HepG2 (cell line): Measurements from ENCODE around the gene PHF5A. TPM values are rescaled to one million over a fixed set of nuclear protein-coding genes. Genes with fewer than 3 reads are reported as not detected.

Experiments used
- EED ChIP-seq: sonication (generic); formaldehyde crosslinking; IDR thresholded peaks from 2 replicates; pipeline ENCODE4 v1.5.0; 2020; ENCODE audit warnings: mild to moderate bottlenecking, missing genetic modification reagents
- FIP1L1 ChIP-seq: fragments of 200-400 bp; formaldehyde crosslinking; IDR thresholded peaks from 2 replicates; pipeline ENCODE4 v1.6.1; 2018; ENCODE audit warnings: low read depth, mild to moderate bottlenecking, low read length, moderate library complexity, borderline replicate concordance; ENCODE audit not compliant: insufficient read depth
- KDM1A ChIP-seq: IDR thresholded peaks from 2 replicates; pipeline ENCODE4 v1.6.1; 2016; ENCODE audit warnings: missing compliant biosample characterization
- MAFK ChIP-seq, 2 experiments: IDR thresholded peaks in 1 of 2; conservative IDR thresholded peaks in 1 of 2; 2 replicates each; pipeline ENCODE4 v1.6.1; 2011; ENCODE audit warnings: improper control_type of control experiment in 2 of 2, low read length in 2 of 2
- polyA plus RNA-seq, 8 experiments: library from polyadenylated mRNA; depleted of rRNA in 3 of 8; stranded (reverse) in 7 of 8; unstranded in 1 of 8; fragments of >200 nt; fragmentation: Illumina TruSeq in 4 of 8; extraction: Trizol in 4 of 8; gene quantifications; 2 replicates each; pipeline versions ENCODE4 v1.2.1 to v1.2.3, GENCODE V29; 2011 to 2016; ENCODE audit warnings: low read depth in 4 of 8, missing spikeins in 1 of 8, mixed read lengths in 1 of 8; ENCODE audit not compliant: insufficient read depth in 1 of 8
- total RNA-seq, 5 experiments: library from RNA; depleted of rRNA; stranded (reverse); fragments of >200 nt; fragmentation: Illumina TruSeq; extraction: Trizol; gene quantifications; 2 replicates each; pipeline ENCODE4 v1.2.3, GENCODE V29; 2016; ENCODE audit warnings: low read depth in 1 of 5
- TF ChIP-seq, protein P1 (sequence below): sonication (generic); formaldehyde crosslinking; IDR thresholded peaks from 2 replicates; pipeline ENCODE4 v1.4.0; 2020; ENCODE audit warnings: missing genetic modification reagents, borderline replicate concordance
- TF ChIP-seq, protein P2 (sequence below): sonication (generic); formaldehyde crosslinking; IDR thresholded peaks from 2 replicates; pipeline ENCODE4 v1.4.0; 2020; ENCODE audit warnings: mild to moderate bottlenecking, missing genetic modification reagents
- TF ChIP-seq, protein P3 (sequence below): IDR thresholded peaks from 2 replicates; pipeline ENCODE4 v1.6.1; 2016; ENCODE audit warnings: low read depth
- TF ChIP-seq, protein P4 (sequence below): sonication (generic); formaldehyde crosslinking; conservative IDR thresholded peaks from 2 replicates; pipeline ENCODE4 v1.5.0; 2020; ENCODE audit warnings: missing genetic modification reagents
- TF ChIP-seq, protein P5 (sequence below): sonication (generic); formaldehyde crosslinking; IDR thresholded peaks from 2 replicates; pipeline ENCODE4 v1.4.0; 2020; ENCODE audit warnings: mild to moderate bottlenecking, missing genetic modification reagents

The PHF5A gene
- total and polyA plus RNA-seq, 2 of the 13 experiments (the other 11 are each of a cell fraction or from before 2014, with no cell fraction given), result 56.6 to 105 TPM

DNA sequence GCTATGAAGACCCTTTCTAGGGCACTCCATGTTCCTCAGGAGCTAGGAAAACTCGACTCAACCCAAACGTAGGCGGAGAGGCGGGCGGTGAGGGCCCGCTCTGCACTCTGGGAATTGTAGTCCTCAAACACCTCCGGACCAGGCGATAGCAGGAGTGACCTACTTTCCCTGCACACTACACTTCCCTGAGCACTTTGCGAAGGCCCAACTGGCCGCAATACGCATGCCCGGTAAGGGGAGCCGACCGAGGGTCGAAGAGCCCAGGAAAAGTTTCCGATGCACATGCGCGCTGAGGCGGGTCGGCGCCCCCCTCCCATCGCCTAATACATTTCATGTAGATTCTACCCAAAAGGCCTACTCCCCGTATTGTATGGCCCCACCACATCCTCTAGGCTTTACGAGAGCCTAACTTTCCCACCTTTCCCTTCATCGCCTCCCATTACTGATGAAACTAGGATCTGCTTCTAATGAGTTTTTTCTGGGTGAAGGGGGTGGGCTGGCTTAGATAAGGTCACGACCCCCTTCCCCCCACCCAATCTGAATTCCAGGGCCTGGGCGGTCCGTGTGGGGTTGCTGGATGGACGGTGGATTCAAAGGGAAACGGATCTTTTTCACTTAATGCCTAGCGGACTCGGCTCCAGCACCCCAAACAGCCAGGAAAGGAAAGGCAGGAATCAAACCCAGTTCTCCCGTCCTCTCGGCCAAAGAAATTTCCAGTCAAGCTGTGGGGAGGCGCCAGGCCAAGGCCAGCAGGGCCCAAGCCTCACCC, 23.9 kb downstream of the PHF5A start (continued):
- TF ChIP-seq EED (CRISPR knock-in tag), result no peak
- TF ChIP-seq, protein P1, sequence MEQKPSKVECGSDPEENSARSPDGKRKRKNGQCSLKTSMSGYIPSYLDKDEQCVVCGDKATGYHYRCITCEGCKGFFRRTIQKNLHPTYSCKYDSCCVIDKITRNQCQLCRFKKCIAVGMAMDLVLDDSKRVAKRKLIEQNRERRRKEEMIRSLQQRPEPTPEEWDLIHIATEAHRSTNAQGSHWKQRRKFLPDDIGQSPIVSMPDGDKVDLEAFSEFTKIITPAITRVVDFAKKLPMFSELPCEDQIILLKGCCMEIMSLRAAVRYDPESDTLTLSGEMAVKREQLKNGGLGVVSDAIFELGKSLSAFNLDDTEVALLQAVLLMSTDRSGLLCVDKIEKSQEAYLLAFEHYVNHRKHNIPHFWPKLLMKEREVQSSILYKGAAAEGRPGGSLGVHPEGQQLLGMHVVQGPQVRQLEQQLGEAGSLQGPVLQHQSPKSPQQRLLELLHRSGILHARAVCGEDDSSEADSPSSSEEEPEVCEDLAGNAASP, result 0 out of 2 replicates have a peak, but pooled peaks have one; percentile 10
- TF ChIP-seq FIP1L1, result no peak
- TF ChIP-seq, protein P2, sequence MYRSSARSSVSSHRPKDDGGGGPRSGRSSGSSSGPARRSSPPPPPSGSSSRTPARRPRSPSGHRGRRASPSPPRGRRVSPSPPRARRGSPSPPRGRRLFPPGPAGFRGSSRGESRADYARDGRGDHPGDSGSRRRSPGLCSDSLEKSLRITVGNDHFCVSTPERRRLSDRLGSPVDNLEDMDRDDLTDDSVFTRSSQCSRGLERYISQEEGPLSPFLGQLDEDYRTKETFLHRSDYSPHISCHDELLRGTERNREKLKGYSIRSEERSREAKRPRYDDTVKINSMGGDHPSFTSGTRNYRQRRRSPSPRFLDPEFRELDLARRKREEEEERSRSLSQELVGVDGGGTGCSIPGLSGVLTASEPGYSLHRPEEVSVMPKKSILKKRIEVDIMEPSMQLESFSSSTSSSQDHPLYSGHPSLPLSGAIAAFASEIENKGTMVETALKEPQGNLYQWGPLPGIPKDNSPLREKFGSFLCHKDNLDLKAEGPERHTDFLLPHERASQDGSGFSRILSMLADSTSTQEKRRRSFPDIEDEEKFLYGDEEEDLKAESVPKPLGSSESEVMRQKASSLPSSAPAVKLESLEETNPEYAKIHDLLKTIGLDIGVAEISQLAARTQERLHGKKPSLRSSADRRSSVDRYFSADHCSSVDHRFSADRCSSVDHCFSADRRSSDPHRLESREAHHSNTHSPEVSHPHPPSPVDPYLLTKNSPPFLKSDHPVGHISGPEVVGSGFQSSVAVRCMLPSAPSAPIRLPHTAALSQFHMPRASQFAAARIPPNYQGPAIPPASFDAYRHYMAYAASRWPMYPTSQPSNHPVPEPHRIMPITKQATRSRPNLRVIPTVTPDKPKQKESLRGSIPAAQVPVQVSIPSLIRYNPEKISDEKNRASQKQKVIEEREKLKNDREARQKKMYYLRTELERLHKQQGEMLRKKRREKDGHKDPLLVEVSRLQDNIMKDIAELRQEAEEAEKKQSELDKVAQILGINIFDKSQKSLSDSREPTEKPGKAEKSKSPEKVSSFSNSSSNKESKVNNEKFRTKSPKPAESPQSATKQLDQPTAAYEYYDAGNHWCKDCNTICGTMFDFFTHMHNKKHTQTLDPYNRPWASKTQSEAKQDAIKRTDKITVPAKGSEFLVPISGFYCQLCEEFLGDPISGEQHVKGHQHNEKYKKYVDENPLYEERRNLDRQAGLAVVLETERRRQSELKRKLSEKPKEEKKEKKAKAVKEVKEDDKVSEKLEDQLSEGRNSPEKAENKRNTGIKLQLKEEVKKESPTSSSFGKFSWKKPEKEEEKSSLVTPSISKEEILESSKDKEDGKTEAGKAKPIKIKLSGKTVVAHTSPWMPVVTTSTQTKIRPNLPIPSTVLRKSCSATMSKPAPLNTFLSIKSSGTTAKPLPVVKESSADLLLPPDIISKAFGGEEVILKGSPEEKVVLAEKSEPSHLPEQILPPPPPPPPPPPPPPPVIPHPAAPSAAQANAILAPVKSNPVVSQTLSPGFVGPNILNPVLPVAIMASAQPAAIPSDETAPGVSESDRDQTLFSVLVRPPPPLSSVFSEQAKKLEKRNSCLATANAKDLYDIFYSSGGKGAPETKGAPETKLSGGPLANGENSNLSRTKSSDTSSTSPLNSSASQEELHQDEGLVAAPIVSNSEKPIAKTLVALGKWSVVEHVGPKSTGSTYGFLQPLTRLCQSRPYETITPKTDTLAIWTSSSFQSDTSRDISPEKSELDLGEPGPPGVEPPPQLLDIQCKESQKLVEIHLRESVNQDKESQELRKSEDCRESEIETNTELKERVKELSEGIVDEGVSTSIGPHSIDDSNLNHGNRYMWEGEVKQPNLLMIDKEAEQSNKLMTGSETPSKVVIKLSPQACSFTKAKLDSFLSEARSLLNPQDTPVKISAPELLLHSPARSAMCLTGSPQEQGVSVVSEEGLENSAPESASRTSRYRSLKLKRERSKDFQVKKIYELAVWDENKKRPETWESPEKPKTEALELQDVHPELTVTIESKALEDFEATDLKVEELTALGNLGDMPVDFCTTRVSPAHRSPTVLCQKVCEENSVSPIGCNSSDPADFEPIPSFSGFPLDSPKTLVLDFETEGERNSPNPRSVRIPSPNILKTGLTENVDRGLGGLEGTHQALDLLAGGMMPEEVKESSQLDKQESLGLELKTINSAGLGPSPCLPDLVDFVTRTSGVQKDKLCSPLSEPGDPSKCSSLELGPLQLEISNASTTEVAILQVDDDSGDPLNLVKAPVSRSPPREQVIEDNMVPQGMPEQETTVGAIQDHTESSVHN, result no peak
- no peak for TF ChIP-seq KDM1A (CRISPR knock-in tag)
- TF ChIP-seq MAFK (conservative IDR thresholded peaks at IDR 0.05 in 1 of 2, IDR thresholded peaks at IDR 0.05 in 1 of 2; ENCODE audit: low read length in 2 of 2), result no peak
- TF ChIP-seq, protein P3, sequence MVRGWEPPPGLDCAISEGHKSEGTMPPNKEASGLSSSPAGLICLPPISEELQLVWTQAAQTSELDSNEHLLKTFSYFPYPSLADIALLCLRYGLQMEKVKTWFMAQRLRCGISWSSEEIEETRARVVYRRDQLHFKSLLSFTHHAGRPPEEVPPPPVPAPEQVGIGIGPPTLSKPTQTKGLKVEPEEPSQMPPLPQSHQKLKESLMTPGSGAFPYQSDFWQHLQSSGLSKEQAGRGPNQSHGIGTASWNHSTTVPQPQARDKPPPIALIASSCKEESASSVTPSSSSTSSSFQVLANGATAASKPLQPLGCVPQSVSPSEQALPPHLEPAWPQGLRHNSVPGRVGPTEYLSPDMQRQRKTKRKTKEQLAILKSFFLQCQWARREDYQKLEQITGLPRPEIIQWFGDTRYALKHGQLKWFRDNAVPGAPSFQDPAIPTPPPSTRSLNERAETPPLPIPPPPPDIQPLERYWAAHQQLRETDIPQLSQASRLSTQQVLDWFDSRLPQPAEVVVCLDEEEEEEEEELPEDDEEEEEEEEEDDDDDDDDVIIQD (CRISPR knock-in tag), result no peak
- TF ChIP-seq, protein P4, sequence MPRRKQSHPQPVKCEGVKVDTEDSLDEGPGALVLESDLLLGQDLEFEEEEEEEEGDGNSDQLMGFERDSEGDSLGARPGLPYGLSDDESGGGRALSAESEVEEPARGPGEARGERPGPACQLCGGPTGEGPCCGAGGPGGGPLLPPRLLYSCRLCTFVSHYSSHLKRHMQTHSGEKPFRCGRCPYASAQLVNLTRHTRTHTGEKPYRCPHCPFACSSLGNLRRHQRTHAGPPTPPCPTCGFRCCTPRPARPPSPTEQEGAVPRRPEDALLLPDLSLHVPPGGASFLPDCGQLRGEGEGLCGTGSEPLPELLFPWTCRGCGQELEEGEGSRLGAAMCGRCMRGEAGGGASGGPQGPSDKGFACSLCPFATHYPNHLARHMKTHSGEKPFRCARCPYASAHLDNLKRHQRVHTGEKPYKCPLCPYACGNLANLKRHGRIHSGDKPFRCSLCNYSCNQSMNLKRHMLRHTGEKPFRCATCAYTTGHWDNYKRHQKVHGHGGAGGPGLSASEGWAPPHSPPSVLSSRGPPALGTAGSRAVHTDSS (CRISPR knock-in tag), result no peak
- TF ChIP-seq, protein P5, sequence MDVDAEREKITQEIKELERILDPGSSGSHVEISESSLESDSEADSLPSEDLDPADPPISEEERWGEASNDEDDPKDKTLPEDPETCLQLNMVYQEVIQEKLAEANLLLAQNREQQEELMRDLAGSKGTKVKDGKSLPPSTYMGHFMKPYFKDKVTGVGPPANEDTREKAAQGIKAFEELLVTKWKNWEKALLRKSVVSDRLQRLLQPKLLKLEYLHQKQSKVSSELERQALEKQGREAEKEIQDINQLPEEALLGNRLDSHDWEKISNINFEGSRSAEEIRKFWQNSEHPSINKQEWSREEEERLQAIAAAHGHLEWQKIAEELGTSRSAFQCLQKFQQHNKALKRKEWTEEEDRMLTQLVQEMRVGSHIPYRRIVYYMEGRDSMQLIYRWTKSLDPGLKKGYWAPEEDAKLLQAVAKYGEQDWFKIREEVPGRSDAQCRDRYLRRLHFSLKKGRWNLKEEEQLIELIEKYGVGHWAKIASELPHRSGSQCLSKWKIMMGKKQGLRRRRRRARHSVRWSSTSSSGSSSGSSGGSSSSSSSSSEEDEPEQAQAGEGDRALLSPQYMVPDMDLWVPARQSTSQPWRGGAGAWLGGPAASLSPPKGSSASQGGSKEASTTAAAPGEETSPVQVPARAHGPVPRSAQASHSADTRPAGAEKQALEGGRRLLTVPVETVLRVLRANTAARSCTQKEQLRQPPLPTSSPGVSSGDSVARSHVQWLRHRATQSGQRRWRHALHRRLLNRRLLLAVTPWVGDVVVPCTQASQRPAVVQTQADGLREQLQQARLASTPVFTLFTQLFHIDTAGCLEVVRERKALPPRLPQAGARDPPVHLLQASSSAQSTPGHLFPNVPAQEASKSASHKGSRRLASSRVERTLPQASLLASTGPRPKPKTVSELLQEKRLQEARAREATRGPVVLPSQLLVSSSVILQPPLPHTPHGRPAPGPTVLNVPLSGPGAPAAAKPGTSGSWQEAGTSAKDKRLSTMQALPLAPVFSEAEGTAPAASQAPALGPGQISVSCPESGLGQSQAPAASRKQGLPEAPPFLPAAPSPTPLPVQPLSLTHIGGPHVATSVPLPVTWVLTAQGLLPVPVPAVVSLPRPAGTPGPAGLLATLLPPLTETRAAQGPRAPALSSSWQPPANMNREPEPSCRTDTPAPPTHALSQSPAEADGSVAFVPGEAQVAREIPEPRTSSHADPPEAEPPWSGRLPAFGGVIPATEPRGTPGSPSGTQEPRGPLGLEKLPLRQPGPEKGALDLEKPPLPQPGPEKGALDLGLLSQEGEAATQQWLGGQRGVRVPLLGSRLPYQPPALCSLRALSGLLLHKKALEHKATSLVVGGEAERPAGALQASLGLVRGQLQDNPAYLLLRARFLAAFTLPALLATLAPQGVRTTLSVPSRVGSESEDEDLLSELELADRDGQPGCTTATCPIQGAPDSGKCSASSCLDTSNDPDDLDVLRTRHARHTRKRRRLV (CRISPR knock-in tag), result peak; percentile 82
